Stomach smooth muscle (tissue), 2 donors: ENCODE data around the gene TMEM117.

Experiments
- H3K27ac ChIP-seq: one replicate; pipeline ENCODE4 v1.7.0; 2013; ENCODE audit warnings: mild to moderate bottlenecking, low read length, inconsistent platforms
- H3K27me3 ChIP-seq, 2 donors: one replicate each; pipeline ENCODE4 v1.7.0; 2013; ENCODE audit warnings: low read length in 2 of 2; ENCODE audit not compliant: insufficient read depth in 2 of 2, control insufficient read depth in 1 of 2
- H3K36me3 ChIP-seq, 2 donors: one replicate each; pipeline ENCODE4 v1.7.0; 2013; ENCODE audit warnings: low read length in 2 of 2; ENCODE audit not compliant: control insufficient read depth in 2 of 2, insufficient read depth in 2 of 2
- H3K4me1 ChIP-seq: one replicate; pipeline ENCODE4 v1.7.0; 2013; ENCODE audit warnings: low read length; ENCODE audit not compliant: control insufficient read depth, insufficient read depth
- H3K4me3 ChIP-seq, 2 donors: one replicate each; pipeline ENCODE4 v1.7.0; 2013; ENCODE audit warnings: low read length in 2 of 2
- H3K9ac ChIP-seq, 2 donors: one replicate each; pipeline ENCODE4 v1.7.0; 2013; ENCODE audit warnings: low read length in 2 of 2, mild to moderate bottlenecking in 1 of 2
- H3K9me3 ChIP-seq, 2 donors: one replicate each; pipeline ENCODE4 v1.7.0; 2013; ENCODE audit warnings: low read length in 2 of 2; ENCODE audit not compliant: control insufficient read depth in 2 of 2
- donor health status: healthy.
- donor health status: Pancreatic carcinoma.

TMEM117 gene

GRCh38 chr12:44286821-44287505 is 451.1 kb downstream of the TMEM117 start:
- Histone ChIP-seq H3K27ac (no peak overlapping the region), H3K27me3 (no peaks in the 10 kb centered on the region), H3K36me3 (no peaks in the 10 kb centered on the region), H3K4me1 (no peaks in the 10 kb centered on the region), H3K9ac (no peak overlapping the region), H3K9me3 (no peaks in the 10 kb centered on the region), H3K4me3 (no peak overlapping the region)

GRCh38 chr12:44287545-44287944 is 451.7 kb downstream of the TMEM117 start:
- H3K4me3 ChIP-seq: no peak overlapping the region
- no peaks in the 10 kb centered on the region for H3K4me1 ChIP-seq
- no peaks in the 10 kb centered on the region for H3K36me3 ChIP-seq
- H3K27ac ChIP-seq: no peak overlapping the region
- no peaks in the 10 kb centered on the region for H3K27me3 ChIP-seq
- no peak overlapping the region for H3K9ac ChIP-seq
- no peaks in the 10 kb centered on the region for H3K9me3 ChIP-seq

- no peak overlapping the region for H3K9ac ChIP-seq
- no peaks in the 10 kb centered on the region for H3K27me3 ChIP-seq
- no peaks in the 10 kb centered on the region for H3K36me3 ChIP-seq
- H3K9me3 ChIP-seq: no peaks in the 10 kb centered on the region
- H3K27ac ChIP-seq: no peak overlapping the region
- no peak overlapping the region for H3K4me3 ChIP-seq
- H3K4me1 ChIP-seq: no peaks in the 10 kb centered on the region
Measured at GRCh38 chr12:44294649-44295048, 458.8 kb downstream of the TMEM117 start.

- H3K4me3 ChIP-seq: no peak overlapping the region
- H3K27me3 ChIP-seq: no peaks in the 10 kb centered on the region
- H3K27ac ChIP-seq: no peak overlapping the region
- no peaks in the 10 kb centered on the region for H3K4me1 ChIP-seq
- H3K9ac ChIP-seq: no peak overlapping the region
- H3K9me3 ChIP-seq: no peaks in the 10 kb centered on the region
- no peaks in the 10 kb centered on the region for H3K36me3 ChIP-seq
Measured at GRCh38 chr12:44295958-44296623, 460.2 kb downstream of the TMEM117 start.

- no peak overlapping the region for H3K4me3 ChIP-seq
- no peak overlapping the region for H3K9ac ChIP-seq
- no peak overlapping the region for H3K27ac ChIP-seq
- H3K27me3 ChIP-seq: no peaks in the 10 kb centered on the region
- no peaks in the 10 kb centered on the region for H3K4me1 ChIP-seq
- no peaks in the 10 kb centered on the region for H3K9me3 ChIP-seq
- H3K36me3 ChIP-seq: no peaks in the 10 kb centered on the region
Measured at GRCh38 chr12:44296624-44297197, 460.8 kb downstream of the TMEM117 start.

- Histone ChIP-seq H3K4me3 (no peak overlapping the region), H3K27ac (no peak overlapping the region), H3K36me3 (no peaks in the 10 kb centered on the region), H3K4me1 (no peaks in the 10 kb centered on the region), H3K9ac (no peak overlapping the region), H3K9me3 (no peaks in the 10 kb centered on the region), H3K27me3 (no peaks in the 10 kb centered on the region)
Measured at GRCh38 chr12:44299524-44299923, 463.6 kb downstream of the TMEM117 start.

- Histone ChIP-seq H3K4me1 (no peaks in the 10 kb centered on the region), H3K9ac (no peak overlapping the region), H3K36me3 (peaks cover 0 to 4% of the 10 kb centered on the region in 2 donors), H3K27ac (no peak overlapping the region), H3K4me3 (no peak overlapping the region), H3K9me3 (peaks cover 0 to 5% of the 10 kb centered on the region in 2 donors), H3K27me3 (no peaks in the 10 kb centered on the region)
Measured at GRCh38 chr12:44307506-44308168, 471.8 kb downstream of the TMEM117 start.

GRCh38 chr12:44313188-44313587 is 477.3 kb downstream of the TMEM117 start:
- Histone ChIP-seq H3K9ac (no peak overlapping the region), H3K4me1 (no peaks in the 10 kb centered on the region), H3K36me3 (no peaks in the 10 kb centered on the region), H3K27ac (no peak overlapping the region), H3K9me3 (peaks cover 0 to 5% of the 10 kb centered on the region in 2 donors), H3K4me3 (no peak overlapping the region), H3K27me3 (no peaks in the 10 kb centered on the region)

GRCh38 chr12:44314007-44314500 is 478.2 kb downstream of the TMEM117 start:
- peaks cover 0 to 5% of the 10 kb centered on the region in 2 donors for H3K9me3 ChIP-seq
- no peaks in the 10 kb centered on the region for H3K27me3 ChIP-seq
- no peak overlapping the region for H3K4me3 ChIP-seq
- no peak overlapping the region for H3K9ac ChIP-seq
- no peak overlapping the region for H3K27ac ChIP-seq
- no peaks in the 10 kb centered on the region for H3K36me3 ChIP-seq
- H3K4me1 ChIP-seq: no peaks in the 10 kb centered on the region

- Histone ChIP-seq H3K4me1 (no peaks in the 10 kb centered on the region), H3K27ac (no peak overlapping the region), H3K36me3 (no peaks in the 10 kb centered on the region), H3K4me3 (no peak overlapping the region), H3K9ac (no peak overlapping the region), H3K9me3 (no peaks in the 10 kb centered on the region), H3K27me3 (no peaks in the 10 kb centered on the region)
Measured at GRCh38 chr12:44317651-44318126, 481.8 kb downstream of the TMEM117 start.
